Osteocyte (in vitro differentiated cells): ENCODE measurements around the gene TALDO1. TPM values are rescaled to one million over a fixed set of nuclear protein-coding genes. Genes with fewer than 3 reads are reported as not detected.

Experiments used
- DNase-seq: peaks from one replicate; pipeline ENCODE4 v3.0.0; 2021; ENCODE audit warnings: mixed read lengths; ENCODE audit not compliant: unreplicated experiment; ENCODE audit errors: extremely low spot score
- H3K27ac Mint-ChIP-seq: one replicate; pipeline ENCODE4 v1.8.0; 2021; ENCODE audit warnings: mild to moderate bottlenecking, mixed read lengths; ENCODE audit not compliant: unreplicated experiment
- H3K27me3 Mint-ChIP-seq: one replicate; pipeline ENCODE4 v1.8.0; 2021; ENCODE audit warnings: mixed read lengths; ENCODE audit not compliant: unreplicated experiment
- H3K36me3 Mint-ChIP-seq: one replicate; pipeline ENCODE4 v1.8.0; 2021; ENCODE audit warnings: mixed read lengths; ENCODE audit not compliant: unreplicated experiment
- H3K4me1 Mint-ChIP-seq: one replicate; pipeline ENCODE4 v1.8.0; 2021; ENCODE audit warnings: mixed read lengths; ENCODE audit not compliant: unreplicated experiment
- H3K4me3 Mint-ChIP-seq: one replicate; pipeline ENCODE4 v1.8.0; 2021; ENCODE audit warnings: mild to moderate bottlenecking, moderate library complexity, mixed read lengths; ENCODE audit not compliant: unreplicated experiment
- H3K9me3 Mint-ChIP-seq: one replicate; pipeline ENCODE4 v1.8.0; 2021; ENCODE audit warnings: mixed read lengths; ENCODE audit not compliant: unreplicated experiment
- CTCF ChIP-seq: fragments of 200-600 bp; sonication (generic); IDR thresholded peaks from 2 replicates; pipeline ENCODE4 v1.5.0; 2021; ENCODE audit warnings: antibody characterized with exemption, mild to moderate bottlenecking, moderate library complexity
- total RNA-seq: library from RNA; stranded (reverse); gene quantifications from 2 replicates; pipeline ENCODE4 v1.2.1, GENCODE V29; 2021

The TALDO1 gene
- total RNA-seq, 1 donor from 2014 or later: 171 TPM

GRCh38 chr11:724778-725386, 22.4 kb upstream of the TALDO1 start:
- Mint-ChIP-seq H3K9me3 (no peaks in the 10 kb centered on the region), H3K36me3 (no peaks in the 10 kb centered on the region), H3K4me3 (no peak overlapping the region), H3K4me1 (peaks cover 20% of the 10 kb centered on the region), H3K27ac (no peak overlapping the region), H3K27me3 (no peaks in the 10 kb centered on the region)
- no peak for DNase-seq
- no peak for TF ChIP-seq CTCF

GRCh38 chr11:725624-726202, 21.6 kb upstream of the TALDO1 start:
- H3K4me1 Mint-ChIP-seq: peaks cover 16% of the 10 kb centered on the region
- H3K9me3 Mint-ChIP-seq: no peaks in the 10 kb centered on the region
- no peak overlapping the region for H3K27ac Mint-ChIP-seq
- H3K36me3 Mint-ChIP-seq: no peaks in the 10 kb centered on the region
- no peak for TF ChIP-seq CTCF
- H3K27me3 Mint-ChIP-seq: no peaks in the 10 kb centered on the region
- DNase-seq: no peak
- H3K4me3 Mint-ChIP-seq: no peak overlapping the region

- H3K9me3 Mint-ChIP-seq: no peaks in the 10 kb centered on the region
- peak overlapping the region; percentile 23 for H3K27ac Mint-ChIP-seq
These were observed 20.7 kb upstream of the TALDO1 start for GRCh38 chr11:726278-727220.

GRCh38 chr11:727281-727701, 20.0 kb upstream of the TALDO1 start:
- H3K27ac Mint-ChIP-seq: peak overlapping the region; percentile 23
- H3K4me1 Mint-ChIP-seq: peaks cover 16% of the 10 kb centered on the region
- H3K9me3 Mint-ChIP-seq: no peaks in the 10 kb centered on the region
- TF ChIP-seq CTCF: no peak
- H3K27me3 Mint-ChIP-seq: no peaks in the 10 kb centered on the region
- H3K36me3 Mint-ChIP-seq: no peaks in the 10 kb centered on the region
- H3K4me3 Mint-ChIP-seq: no peak overlapping the region
- DNase-seq: no peak

More at GRCh38 chr11:726278-727220, 20.7 kb upstream of the TALDO1 start:
- Mint-ChIP-seq H3K4me1 (peaks cover 16% of the 10 kb centered on the region), H3K27me3 (no peaks in the 10 kb centered on the region), H3K4me3 (no peak overlapping the region), H3K36me3 (no peaks in the 10 kb centered on the region)
- TF ChIP-seq CTCF: no peak
- no peak for DNase-seq
